GM23248 (cell line): ENCODE results near the gene ATP8B2.

Experiments used
- EZH2 ChIP-seq: fragments of 200-600 bp; sonication (generic); IDR thresholded peaks from 2 replicates; pipeline ENCODE4 v1.6.1; 2018; ENCODE audit warnings: antibody characterized with exemption, mild to moderate bottlenecking; ENCODE audit not compliant: insufficient read depth, poor library complexity, severe bottlenecking
- EZH2phosphoT487 ChIP-seq: fragments of 200-600 bp; sonication (generic); IDR thresholded peaks from 2 replicates; pipeline ENCODE4 v1.6.1; 2018; ENCODE audit warnings: antibody characterized with exemption, moderate library complexity, mild to moderate bottlenecking, low read depth; ENCODE audit not compliant: insufficient read depth

- TF ChIP-seq EZH2phosphoT487 (no peak), EZH2 (no peak)
These were observed 36.0 kb downstream of the ATP8B2 start for GRCh38 chr1:154361357-154361756.
